H1 (cell line): Measurements from ENCODE around the gene CRLF3. TPM values are rescaled to one million over a fixed set of nuclear protein-coding genes. Genes with fewer than 3 reads are reported as not detected.

Experiments used
- CTCF ChIA-PET: fragments of 300-600 bp; sonication (Branson Sonifier 250); formaldehyde crosslinking; loops from one replicate; lab custom pipeline; 2021; ENCODE audit not compliant: partially characterized antibody; lab: Charles Lee
- POLR2A ChIA-PET: fragments of 300-600 bp; sonication (Branson Sonifier 250); formaldehyde crosslinking; loops from one replicate; lab custom pipeline; 2021; ENCODE audit warnings: inconsistent platforms; ENCODE audit not compliant: partially characterized antibody; lab: Charles Lee
- DNase-seq, 2 experiments: peaks; one replicate each; pipeline versions ENCODE4 v3.0.0 to v3.0.0-alpha.2; 2010 to 2022; ENCODE audit warnings: low spot score in 2 of 2, low read depth in 1 of 2, mixed read lengths in 1 of 2
- FAIRE-seq: peaks from 2 replicates; lab custom pipeline; 2011; peaks lifted over from hg19 to GRCh38; lab: Jason Lieb, UNC
- H2AFZ ChIP-seq: 2 replicates; pipeline ENCODE4 v1.8.1; 2012; ENCODE audit warnings: low read length, inconsistent platforms
- H2AK5ac ChIP-seq: 2 replicates; pipeline ENCODE4 v1.6.1; 2013; ENCODE audit warnings: low read depth, low read length
- H2BK120ac ChIP-seq: replicated peaks from 2 replicates; pipeline ENCODE3; 2013; ENCODE audit warnings: low read depth, low read length, inconsistent platforms
- H2BK12ac ChIP-seq: 2 replicates; pipeline ENCODE4 v1.6.1; 2013; ENCODE audit warnings: low read depth, low read length
- H2BK15ac ChIP-seq: 2 replicates; pipeline ENCODE4 v1.6.1; 2013; ENCODE audit warnings: low read length
- H2BK20ac ChIP-seq: 2 replicates; pipeline ENCODE4 v1.6.1; 2013; ENCODE audit warnings: low read length
- H2BK5ac ChIP-seq: 2 replicates; pipeline ENCODE4 v1.6.1; 2013; ENCODE audit warnings: low read depth, low read length
- H3K14ac ChIP-seq: 2 replicates; pipeline ENCODE4 v1.6.1; 2013; ENCODE audit warnings: inconsistent platforms; ENCODE audit not compliant: insufficient read length
- H3K18ac ChIP-seq: 2 replicates; pipeline ENCODE4 v1.6.1; 2013; ENCODE audit warnings: low read length; ENCODE audit errors: extremely low read depth
- H3K23ac ChIP-seq: 2 replicates; pipeline ENCODE4 v1.6.1; 2013; ENCODE audit warnings: inconsistent platforms; ENCODE audit not compliant: insufficient read length
- H3K23me2 ChIP-seq: 2 replicates; pipeline ENCODE4 v1.6.1; 2013; ENCODE audit warnings: low read depth, low read length
- H3K27ac ChIP-seq: 2 replicates; pipeline ENCODE4 v1.6.1; 2011; ENCODE audit warnings: low read depth, low read length, inconsistent platforms
- H3K27me3 ChIP-seq, 4 experiments: replicated peaks in 1 of 4; 1 replicate in 1 of 4; 2 replicates in 3 of 4; pipeline versions ENCODE4 v1.6.1 to v1.8.1; 2011 to 2013; ENCODE audit warnings: low read length in 3 of 4, mild to moderate bottlenecking in 3 of 4, inconsistent platforms in 2 of 4, mixed read lengths in 2 of 4, moderate library complexity in 1 of 4; ENCODE audit not compliant: control insufficient read depth in 3 of 4, insufficient read depth in 3 of 4; ENCODE audit errors: extremely low read depth in 1 of 4
- H3K36me3 ChIP-seq, 4 experiments: 2 replicates each; pipeline versions ENCODE4 v1.6.1 to v1.8.1; 2011 to 2013; ENCODE audit warnings: mild to moderate bottlenecking in 4 of 4, low read length in 3 of 4, moderate library complexity in 2 of 4, control low read depth in 1 of 4, inconsistent platforms in 1 of 4; ENCODE audit not compliant: insufficient read depth in 4 of 4, control insufficient read depth in 2 of 4
- H3K4ac ChIP-seq: replicated peaks from 2 replicates; pipeline ENCODE3; 2013; ENCODE audit warnings: low read length, low read depth, mixed read lengths, inconsistent platforms; ENCODE audit not compliant: insufficient read length
- H3K4me1 ChIP-seq, 4 experiments: replicated peaks in 1 of 4; 1 replicate in 1 of 4; 2 replicates in 3 of 4; pipeline versions ENCODE4 v1.6.1 to v1.8.1; 2011 to 2013; ENCODE audit warnings: low read length in 3 of 4, inconsistent platforms in 2 of 4, mixed read lengths in 1 of 4; ENCODE audit not compliant: insufficient read depth in 4 of 4, control insufficient read depth in 3 of 4
- H3K4me2 ChIP-seq, 2 experiments: 2 replicates each; pipeline versions ENCODE4 v1.6.1 to v1.8.1; 2011 to 2013; ENCODE audit warnings: low read depth in 2 of 2, low read length in 2 of 2, control low read depth in 1 of 2, inconsistent platforms in 1 of 2, mild to moderate bottlenecking in 1 of 2; ENCODE audit not compliant: insufficient read depth in 1 of 2
- H3K4me3 ChIP-seq, 4 experiments: fragments of 200-600, 300-600 bp in 1 of 4; sonication (generic), shearing (Covaris generic), sonication (Bioruptor Twin) in 1 of 4; 2 replicates each; pipeline versions ENCODE4 v1.5.1 to v1.8.1; 2011 to 2016; ENCODE audit warnings: low read length in 4 of 4, low read depth in 3 of 4, control low read depth in 2 of 4, inconsistent platforms in 2 of 4, mild to moderate bottlenecking in 2 of 4, mixed read lengths in 1 of 4, moderate library complexity in 1 of 4; ENCODE audit not compliant: insufficient read depth in 2 of 4; ENCODE audit errors: extremely low read depth in 1 of 4
- H3K56ac ChIP-seq: replicated peaks from 2 replicates; pipeline ENCODE3; 2013; ENCODE audit warnings: low read depth, mild to moderate bottlenecking, mixed read lengths, low read length, inconsistent platforms; ENCODE audit not compliant: insufficient read length
- H3K79me1 ChIP-seq: 2 replicates; pipeline ENCODE4 v1.6.1; 2013; ENCODE audit warnings: low read depth, low read length, control low read depth
- H3K79me2 ChIP-seq, 2 experiments: 2 replicates each; pipeline versions ENCODE4 v1.6.1 to v1.8.1; 2012 to 2013; ENCODE audit warnings: low read length in 2 of 2, mild to moderate bottlenecking in 2 of 2, inconsistent platforms in 1 of 2; ENCODE audit not compliant: insufficient read depth in 2 of 2, control insufficient read depth in 1 of 2
- H3K9ac ChIP-seq, 4 experiments: replicated peaks in 1 of 4; 1 replicate in 1 of 4; 2 replicates in 3 of 4; pipeline versions ENCODE4 v1.6.1 to v1.8.1; 2011 to 2013; ENCODE audit warnings: low read depth in 3 of 4, low read length in 3 of 4, control low read depth in 2 of 4, mild to moderate bottlenecking in 2 of 4, moderate library complexity in 2 of 4, inconsistent platforms in 1 of 4; ENCODE audit errors: extremely low read depth in 1 of 4
- H3K9me3 ChIP-seq, 2 experiments: 2 replicates each; pipeline versions ENCODE4 v1.6.1 to v1.8.1; 2012 to 2013; ENCODE audit warnings: mild to moderate bottlenecking in 2 of 2, moderate library complexity in 2 of 2, control low read depth in 1 of 2, inconsistent platforms in 1 of 2, low read depth in 1 of 2, low read length in 1 of 2, mixed read lengths in 1 of 2; ENCODE audit not compliant: insufficient read depth in 2 of 2
- H4K20me1 ChIP-seq, 2 experiments: replicated peaks in 1 of 2; 2 replicates each; pipeline versions ENCODE3 to v1.8.1; 2011 to 2013; ENCODE audit warnings: inconsistent platforms in 2 of 2, low read length in 2 of 2, mild to moderate bottlenecking in 1 of 2; ENCODE audit not compliant: insufficient read depth in 2 of 2, control insufficient read depth in 1 of 2
- H4K5ac ChIP-seq: 2 replicates; pipeline ENCODE4 v1.6.1; 2013; ENCODE audit warnings: low read length, low read depth, mixed read lengths, inconsistent platforms; ENCODE audit not compliant: insufficient read length
- H4K8ac ChIP-seq: 2 replicates; pipeline ENCODE4 v1.8.0; 2013; ENCODE audit warnings: mild to moderate bottlenecking, moderate library complexity, low read length, inconsistent platforms; ENCODE audit not compliant: insufficient read depth; ENCODE audit errors: extremely low read depth
- H4K91ac ChIP-seq: replicated peaks from 2 replicates; pipeline ENCODE3; 2013; ENCODE audit warnings: low read length, mixed read lengths, inconsistent platforms; ENCODE audit not compliant: insufficient read length
- CEBPB ChIP-seq: IDR thresholded peaks from 2 replicates; pipeline ENCODE4 v1.6.1; 2012; ENCODE audit warnings: low read depth, low read length
- KDM1A ChIP-seq: fragments of 200-600, 300-600 bp; sonication (generic); IDR thresholded peaks from 2 replicates; pipeline ENCODE4 v1.7.1; 2016; ENCODE audit warnings: mild to moderate bottlenecking, low read length, borderline replicate concordance
- KDM4A ChIP-seq: IDR thresholded peaks from one replicate; pipeline ENCODE4 v1.7.1; 2012; ENCODE audit warnings: low read depth, mild to moderate bottlenecking, moderate library complexity, low read length, inconsistent platforms; ENCODE audit not compliant: severe bottlenecking
- RBBP5 ChIP-seq: IDR thresholded peaks from 2 replicates; pipeline ENCODE4 v1.7.1; 2012; ENCODE audit warnings: low read depth, mild to moderate bottlenecking, inconsistent platforms, low read length, moderate library complexity, borderline replicate concordance
- SIX5 ChIP-seq: IDR thresholded peaks from 2 replicates; pipeline ENCODE4 v1.6.1; 2011; ENCODE audit warnings: mild to moderate bottlenecking, low read depth, low read length
- SRF ChIP-seq: IDR thresholded peaks from 2 replicates; pipeline ENCODE4 v1.6.1; 2011; ENCODE audit warnings: mild to moderate bottlenecking, low read depth, low read length, moderate library complexity
- SUZ12 ChIP-seq: fragments of 200-600 bp; sonication (generic); IDR thresholded peaks from 2 replicates; pipeline ENCODE4 v1.6.1; 2012; ENCODE audit warnings: mild to moderate bottlenecking, inconsistent platforms, low read length, moderate library complexity, mixed read lengths
- WGBS, 2 experiments: shearing (Covaris generic) in 1 of 2; methylation state at CpG; one replicate each; pipeline versions ENCODE4 v1.1.6 to v1.1.7; 2013 to 2015; ENCODE audit warnings: low lambda C conversion rate in 2 of 2, mixed read lengths in 2 of 2, inconsistent platforms in 1 of 2, low coverage in 1 of 2, missing lambda C conversion rate in 1 of 2; ENCODE audit not compliant: insufficient replicate concordance in 2 of 2, insufficient coverage in 1 of 2, insufficient read length in 1 of 2; ENCODE audit errors: extremely low coverage in 1 of 2, missing lambda C conversion rate in 1 of 2; 5-methylcytosine and 5-hydroxymethylcytosine counted together
- polyA plus RNA-seq, 7 experiments: library from polyadenylated mRNA; depleted of rRNA in 3 of 7; stranded (reverse) in 5 of 7; unstranded in 2 of 7; fragments of >200 nt in 5 of 7; fragments of 200-250 nt in 2 of 7; gene quantifications; 1 replicate in 5 of 7; 2 replicates in 1 of 7; 4 replicates in 1 of 7; pipeline versions ENCODE4 v1.2.1 to v1.2.3, GENCODE V29; 2011 to 2013; ENCODE audit warnings: missing spikeins in 2 of 7, mixed read lengths in 2 of 7
- total RNA-seq: library from RNA; stranded (reverse); fragmentation: NEBNext Ultra II Directional; extraction: Animal tissue kit (Norgen Biotek cat#: 25700); gene quantifications from 2 replicates; pipeline ENCODE4 v1.2.1, GENCODE V29; 2021
- TF ChIP-seq, protein P1 (sequence below), 3 experiments: IDR thresholded peaks; 1 replicate in 2 of 3; 2 replicates in 1 of 3; pipeline versions ENCODE4 v1.5.1 to v1.6.1; 2011; ENCODE audit warnings: low read length in 3 of 3, mild to moderate bottlenecking in 3 of 3, inconsistent platforms in 2 of 3, low read depth in 1 of 3, moderate library complexity in 1 of 3; ENCODE audit not compliant: insufficient read depth in 1 of 3; ENCODE audit errors: control extremely low read depth in 1 of 3

The CRLF3 gene
- total and polyA plus RNA-seq, 2 of the 8 experiments (the other 6 are each of a cell fraction or from before 2014, with no cell fraction given), result 12.7 to 22.7 TPM

DNA sequence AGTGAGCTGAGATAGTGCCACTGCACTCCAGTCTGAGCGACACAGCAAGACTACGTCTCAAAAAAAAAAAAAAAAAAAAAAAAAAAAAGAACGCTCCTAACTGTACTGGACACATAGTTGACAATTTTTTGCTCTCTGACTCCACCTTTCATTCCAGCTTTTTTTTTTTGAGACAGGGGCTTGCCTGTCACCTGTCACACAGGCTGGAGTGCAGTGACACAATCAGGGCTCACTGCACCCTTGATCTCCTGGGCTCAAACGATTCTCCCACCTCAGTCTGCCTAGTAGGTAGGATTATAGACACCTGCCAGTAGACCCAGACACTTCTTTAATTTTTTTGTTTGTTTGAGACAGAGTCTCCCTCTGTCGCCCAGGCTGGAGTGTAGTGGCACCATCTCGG, 2.6 kb upstream of the CRLF3 start:
- Histone ChIP-seq H3K14ac (no peak overlapping the region), H4K5ac (no peak overlapping the region), H3K23me2 (peaks cover 4% of the 10 kb centered on the region; the same call in 1 of the 2 replicates), H3K23ac (no peak overlapping the region), H3K9me3 (no peaks in the 10 kb centered on the region), H3K79me2 (peaks cover 0 to 20% of the 10 kb centered on the region in 2 experiments; a peak in 2 of 4 replicates), H4K91ac (no peak overlapping the region), H4K20me1 (peaks cover 0 to 2% of the 10 kb centered on the region in 2 experiments), H4K8ac (no peak overlapping the region), H2BK20ac (no peak overlapping the region), H3K4me2 (no peak overlapping the region), H3K27ac (no peak overlapping the region), H3K18ac (no peak overlapping the region), H3K27me3 (no peaks in the 10 kb centered on the region), H3K56ac (no peak overlapping the region), H2BK12ac (no peak overlapping the region), H2BK15ac (no peak overlapping the region), H3K36me3 (no peaks in the 10 kb centered on the region), H2AK5ac (no peak overlapping the region), H3K9ac (no peak overlapping the region), H2BK120ac (no peak overlapping the region), H3K4ac (no peak overlapping the region), H2BK5ac (no peak overlapping the region), H3K79me1 (no peaks in the 10 kb centered on the region), H3K4me3 (no peak overlapping the region), H3K4me1 (peaks cover 5 to 12% (median 8%) of the 10 kb centered on the region in 4 experiments; a peak in 6 of 7 replicates), H2AFZ (no peak overlapping the region)
- CTCF ChIA-PET, result no interaction called here
- POLR2A ChIA-PET, result interaction anchor here (0.6 to 1.4 kb wide), 3 partner anchors 8 to 79 kb away, joined by 3 to 6 read pairs (median 3); partner anchors contain the start of gene TEFM
- 87% methylated on average over 3 of the region's 6 CpGs; no CpG with 5 or more reads in 1 of the 2 experiments for WGBS, 2 experiments
- no peak for FAIRE-seq
- TF ChIP-seq, protein P1, sequence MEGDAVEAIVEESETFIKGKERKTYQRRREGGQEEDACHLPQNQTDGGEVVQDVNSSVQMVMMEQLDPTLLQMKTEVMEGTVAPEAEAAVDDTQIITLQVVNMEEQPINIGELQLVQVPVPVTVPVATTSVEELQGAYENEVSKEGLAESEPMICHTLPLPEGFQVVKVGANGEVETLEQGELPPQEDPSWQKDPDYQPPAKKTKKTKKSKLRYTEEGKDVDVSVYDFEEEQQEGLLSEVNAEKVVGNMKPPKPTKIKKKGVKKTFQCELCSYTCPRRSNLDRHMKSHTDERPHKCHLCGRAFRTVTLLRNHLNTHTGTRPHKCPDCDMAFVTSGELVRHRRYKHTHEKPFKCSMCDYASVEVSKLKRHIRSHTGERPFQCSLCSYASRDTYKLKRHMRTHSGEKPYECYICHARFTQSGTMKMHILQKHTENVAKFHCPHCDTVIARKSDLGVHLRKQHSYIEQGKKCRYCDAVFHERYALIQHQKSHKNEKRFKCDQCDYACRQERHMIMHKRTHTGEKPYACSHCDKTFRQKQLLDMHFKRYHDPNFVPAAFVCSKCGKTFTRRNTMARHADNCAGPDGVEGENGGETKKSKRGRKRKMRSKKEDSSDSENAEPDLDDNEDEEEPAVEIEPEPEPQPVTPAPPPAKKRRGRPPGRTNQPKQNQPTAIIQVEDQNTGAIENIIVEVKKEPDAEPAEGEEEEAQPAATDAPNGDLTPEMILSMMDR (IDR thresholded peaks at IDR 0.05; ENCODE audit: control extremely low read depth in 1 of 3, insufficient read depth in 1 of 3, low read depth in 1 of 3, low read length in 3 of 3), result no peak
- TF ChIP-seq RBBP5 (no peak), CEBPB (no peak), KDM4A (no peak), SUZ12 (no peak), SRF (no peak), SIX5 (no peak), KDM1A (no peak)
- DNase-seq, result no peak
